Thyroid gland (tissue), 4 donors: ENCODE data around the gene FAM120A. TPM values are rescaled to one million over a fixed set of nuclear protein-coding genes. Genes with fewer than 3 reads are reported as not detected.

Experiments
- DNase-seq, 2 donors: peaks; one replicate each; pipeline ENCODE4 v3.0.0-alpha.2; 2019
- H3K27ac ChIP-seq, 3 donors: fragments of 200-600 bp; sonication (generic); 1 replicate in 2 of 3; 2 replicates in 1 of 3; pipeline ENCODE4 v1.5.1; 2016 to 2019; ENCODE audit warnings: mild to moderate bottlenecking in 1 of 3, moderate library complexity in 1 of 3
- H3K27me3 ChIP-seq: fragments of 200-600 bp; sonication (generic); one replicate; pipeline ENCODE4 v1.5.1; 2019
- H3K36me3 ChIP-seq, 2 donors: fragments of 200-600 bp; sonication (generic); one replicate each; pipeline ENCODE4 v1.5.1; 2016 to 2019
- H3K4me1 ChIP-seq, 2 donors: fragments of 200-600 bp; sonication (generic); one replicate each; pipeline ENCODE4 v1.5.1; 2017 to 2019
- H3K4me3 ChIP-seq, 3 donors: fragments of 200-600 bp; sonication (generic); replicated peaks in 1 of 3; 1 replicate in 2 of 3; 2 replicates in 1 of 3; pipeline ENCODE4 v1.5.1; 2016; ENCODE audit warnings: mild to moderate bottlenecking in 1 of 3
- H3K9me3 ChIP-seq: fragments of 200-600 bp; sonication (generic); one replicate; pipeline ENCODE4 v1.5.1; 2017
- POLR2A ChIP-seq, 2 donors: fragments of 450-650 bp; IDR thresholded peaks; one replicate each; pipeline ENCODE4 v1.6.1; 2017; ENCODE audit warnings: antibody characterized with exemption in 2 of 2, mild to moderate bottlenecking in 2 of 2, moderate library complexity in 1 of 2
- WGBS, 2 donors: methylation state at CpG; one replicate each; pipeline ENCODE4 v1.1.5; 2017; 5-methylcytosine and 5-hydroxymethylcytosine counted together
- intact Hi-C: fragments of 100-400 bp; cut with DNase I; formaldehyde crosslinking; loops from one replicate; pipeline ENCODE4 v1.15.1; 2023
- total RNA-seq, 4 donors: library from RNA; depleted of rRNA; stranded (reverse); fragments of >200 nt; gene quantifications; one replicate each; pipeline ENCODE4 v1.2.3, GENCODE V29; 2016
- TF ChIP-seq, protein P1 (sequence below), 6 experiments: fragments of 200-600 bp in 3 of 6; fragments of 450-650 bp in 3 of 6; sonication (generic) in 3 of 6; IDR thresholded peaks; one replicate each; pipeline ENCODE4 v1.5.1; 2016 to 2019; ENCODE audit warnings: antibody characterized with exemption in 6 of 6, mild to moderate bottlenecking in 2 of 6, inconsistent platforms in 1 of 6, moderate library complexity in 1 of 6

Gene FAM120A
- total RNA-seq, 4 donors from 2014 or later = 78.1 to 118 (median 111) TPM

- Histone ChIP-seq H3K27me3 (no peaks in the 10 kb centered on the region), H3K36me3 (no peaks in the 10 kb centered on the region), H3K4me1 (peaks cover 56 to 61% of the 10 kb centered on the region in 2 donors), H3K4me3 (peak overlapping the region; percentile 46 to 81 (median 69)), H3K27ac (peak overlapping the region; percentile 60 to 82 (median 71)), H3K9me3 (no peaks in the 10 kb centered on the region)
- intact Hi-C loops = loop anchor here (5.0 kb wide), 1 partner anchor 126 kb away; the partner anchor contains the start of genes FAM120A and FAM120AOS
- WGBS, 2 donors = 61 to 83% methylated on average over 10 to 13 of the region's 13 CpGs
- TF ChIP-seq, protein P1, sequence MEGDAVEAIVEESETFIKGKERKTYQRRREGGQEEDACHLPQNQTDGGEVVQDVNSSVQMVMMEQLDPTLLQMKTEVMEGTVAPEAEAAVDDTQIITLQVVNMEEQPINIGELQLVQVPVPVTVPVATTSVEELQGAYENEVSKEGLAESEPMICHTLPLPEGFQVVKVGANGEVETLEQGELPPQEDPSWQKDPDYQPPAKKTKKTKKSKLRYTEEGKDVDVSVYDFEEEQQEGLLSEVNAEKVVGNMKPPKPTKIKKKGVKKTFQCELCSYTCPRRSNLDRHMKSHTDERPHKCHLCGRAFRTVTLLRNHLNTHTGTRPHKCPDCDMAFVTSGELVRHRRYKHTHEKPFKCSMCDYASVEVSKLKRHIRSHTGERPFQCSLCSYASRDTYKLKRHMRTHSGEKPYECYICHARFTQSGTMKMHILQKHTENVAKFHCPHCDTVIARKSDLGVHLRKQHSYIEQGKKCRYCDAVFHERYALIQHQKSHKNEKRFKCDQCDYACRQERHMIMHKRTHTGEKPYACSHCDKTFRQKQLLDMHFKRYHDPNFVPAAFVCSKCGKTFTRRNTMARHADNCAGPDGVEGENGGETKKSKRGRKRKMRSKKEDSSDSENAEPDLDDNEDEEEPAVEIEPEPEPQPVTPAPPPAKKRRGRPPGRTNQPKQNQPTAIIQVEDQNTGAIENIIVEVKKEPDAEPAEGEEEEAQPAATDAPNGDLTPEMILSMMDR (IDR thresholded peaks at IDR 0.05) = no peak
- no peak for TF ChIP-seq POLR2A (IDR thresholded peaks at IDR 0.05)
- DNase-seq = no peak
Measured at GRCh38 chr9:93577975-93578682, 126.6 kb downstream of the FAM120A start.

DNA sequence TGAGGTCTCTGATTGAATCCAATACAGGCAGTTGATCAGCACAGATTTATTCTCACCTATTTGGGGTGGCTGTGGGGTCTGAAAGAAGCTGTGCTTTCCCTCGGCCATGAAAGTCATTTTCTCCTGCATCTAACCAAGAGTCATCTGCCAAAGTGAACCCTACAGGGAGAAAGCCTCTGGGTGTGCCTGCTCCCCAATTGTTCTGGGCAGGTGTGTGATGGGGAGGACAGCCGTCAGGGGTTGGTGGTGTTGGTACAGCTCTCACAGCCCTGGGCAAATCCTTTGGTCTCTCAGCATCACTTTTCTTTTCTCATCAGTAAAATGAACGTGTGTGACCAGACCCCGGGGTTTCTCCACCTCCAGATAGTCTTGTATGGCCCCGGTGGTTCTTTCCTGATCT lies 127.4 kb downstream of the FAM120A start:
- H3K27me3 ChIP-seq = no peaks in the 10 kb centered on the region
- peak overlapping the region in 1 of 3 donors; percentile 60 for H3K27ac ChIP-seq
- 69 to 88% methylated on average over 5 of the region's 5 CpGs for WGBS, 2 donors
- peaks cover 56 to 61% of the 10 kb centered on the region in 2 donors for H3K4me1 ChIP-seq
- DNase-seq = no peak
- H3K4me3 ChIP-seq = no peak overlapping the region
- H3K9me3 ChIP-seq = no peaks in the 10 kb centered on the region
- no peaks in the 10 kb centered on the region for H3K36me3 ChIP-seq
- no peak for TF ChIP-seq POLR2A (IDR thresholded peaks at IDR 0.05)
- TF ChIP-seq, protein P1 (IDR thresholded peaks at IDR 0.05) = no peak
- intact Hi-C loops = loop anchor here (5.0 kb wide), 1 partner anchor 127 kb away; the partner anchor contains the start of genes FAM120A and FAM120AOS

DNA sequence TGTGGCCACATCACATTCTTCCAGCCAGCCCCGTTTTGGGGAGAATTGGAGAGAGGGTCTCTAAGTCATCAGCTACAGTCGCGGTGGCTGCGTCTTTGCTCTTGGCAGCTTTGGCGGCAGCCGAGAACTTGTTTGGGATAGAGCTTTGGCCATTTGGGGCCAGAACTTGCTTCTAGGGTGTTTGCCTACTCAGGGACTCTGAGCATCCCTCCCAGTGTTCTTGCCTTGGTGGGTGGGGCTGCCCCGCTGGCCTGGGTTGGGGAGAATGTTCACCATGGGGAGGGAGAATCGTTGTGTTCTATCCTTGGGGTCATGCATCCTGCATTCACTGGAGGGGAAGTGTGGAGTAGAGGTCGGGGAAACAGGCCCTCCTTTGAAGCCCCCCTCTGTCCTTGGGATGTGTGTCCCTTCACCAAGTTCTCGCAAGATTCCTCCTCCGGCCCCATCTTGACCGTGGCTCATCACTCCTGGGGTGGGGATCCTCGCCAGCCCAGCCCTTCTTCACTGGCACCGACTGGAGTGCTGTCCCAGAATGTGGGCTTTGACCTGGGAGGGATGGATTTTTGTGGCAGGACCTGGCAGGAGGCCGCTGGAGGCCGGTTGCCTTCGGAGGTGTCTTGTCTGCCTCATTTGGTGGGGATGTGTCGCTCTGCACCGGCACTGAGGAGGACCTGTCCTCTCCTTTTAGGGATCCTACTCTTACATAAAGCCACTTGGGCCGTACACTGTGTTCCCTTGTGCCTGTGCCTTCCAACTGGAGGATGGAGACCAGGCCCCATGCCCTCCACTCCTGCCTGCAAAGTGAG lies 128.4 kb downstream of the FAM120A start:
- Histone ChIP-seq H3K27ac (peak overlapping the region in 1 of 3 donors; percentile 68), H3K9me3 (no peaks in the 10 kb centered on the region), H3K36me3 (no peaks in the 10 kb centered on the region), H3K4me3 (no peak overlapping the region), H3K4me1 (peaks cover 54 to 55% of the 10 kb centered on the region in 2 donors), H3K27me3 (no peaks in the 10 kb centered on the region)
- no peak for DNase-seq
- TF ChIP-seq, protein P1 (IDR thresholded peaks at IDR 0.05) = no peak
- TF ChIP-seq POLR2A (IDR thresholded peaks at IDR 0.05) = no peak
- intact Hi-C loops = loop anchor here (5.0 kb wide), 1 partner anchor 128 kb away; the partner anchor contains the start of genes FAM120A and FAM120AOS
- 87 to 94% methylated on average over 13 to 16 of the region's 20 CpGs for WGBS, 2 donors

DNA sequence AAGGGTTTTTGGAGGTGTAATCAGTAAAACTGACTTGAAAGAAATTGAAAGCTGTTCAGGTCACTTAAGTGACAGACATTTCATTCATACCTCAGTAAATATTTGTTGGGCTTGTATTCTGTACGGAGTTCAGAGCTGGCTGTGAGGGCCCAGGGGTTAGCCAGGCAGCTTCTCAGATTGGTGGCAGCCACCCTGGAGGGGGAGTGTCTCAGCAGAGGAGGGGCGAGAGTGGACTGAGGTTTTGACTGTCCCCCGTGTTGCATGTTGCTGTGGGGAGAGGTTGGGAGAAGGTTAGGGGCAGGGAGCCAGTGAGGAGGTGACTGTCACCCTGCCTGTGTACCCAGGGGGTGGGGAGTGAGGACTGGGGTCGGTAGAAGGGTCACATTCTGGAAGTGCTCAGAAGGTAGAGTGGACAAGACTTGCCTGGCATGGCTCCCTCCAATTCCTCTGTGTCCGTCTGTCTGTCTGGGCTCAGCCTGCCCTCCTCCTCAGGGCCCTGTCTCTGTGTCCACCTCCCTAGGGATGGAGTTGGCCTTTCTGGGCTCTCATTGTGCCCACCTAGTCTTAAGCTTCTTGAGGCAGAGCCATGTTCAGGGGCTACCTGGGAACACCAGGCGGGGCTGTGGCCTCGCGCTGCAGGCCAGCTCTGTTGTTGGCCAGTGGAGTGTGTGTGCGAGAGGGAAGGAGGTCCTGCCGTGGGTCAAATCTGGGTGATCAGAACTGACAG lies 129.3 kb downstream of the FAM120A start:
- no peak for DNase-seq
- H3K36me3 ChIP-seq = no peaks in the 10 kb centered on the region
- H3K27ac ChIP-seq = peak overlapping the region in 2 of 3 donors; percentile 17 to 68
- H3K4me3 ChIP-seq = no peak overlapping the region
- WGBS, 2 donors = 71% methylated on average over 10 of the region's 10 CpGs
- no peaks in the 10 kb centered on the region for H3K9me3 ChIP-seq
- no peaks in the 10 kb centered on the region for H3K27me3 ChIP-seq
- intact Hi-C loops = no loop called here
- no peak for TF ChIP-seq POLR2A (IDR thresholded peaks at IDR 0.05)
- TF ChIP-seq, protein P1 (IDR thresholded peaks at IDR 0.05) = no peak
- peaks cover 56 to 57% of the 10 kb centered on the region in 2 donors for H3K4me1 ChIP-seq
